GM04504 (cell line): Measurements from ENCODE around the gene GRIN2A.

Experiments used
- DNase-seq: peaks from one replicate; pipeline ENCODE4 v3.0.0-alpha.2; 2012; ENCODE audit warnings: low read depth

GRIN2A gene

GRCh38 chr16:10085078-10085798 lies 97.0 kb downstream of the GRIN2A start:
- no peak for DNase-seq

DNA sequence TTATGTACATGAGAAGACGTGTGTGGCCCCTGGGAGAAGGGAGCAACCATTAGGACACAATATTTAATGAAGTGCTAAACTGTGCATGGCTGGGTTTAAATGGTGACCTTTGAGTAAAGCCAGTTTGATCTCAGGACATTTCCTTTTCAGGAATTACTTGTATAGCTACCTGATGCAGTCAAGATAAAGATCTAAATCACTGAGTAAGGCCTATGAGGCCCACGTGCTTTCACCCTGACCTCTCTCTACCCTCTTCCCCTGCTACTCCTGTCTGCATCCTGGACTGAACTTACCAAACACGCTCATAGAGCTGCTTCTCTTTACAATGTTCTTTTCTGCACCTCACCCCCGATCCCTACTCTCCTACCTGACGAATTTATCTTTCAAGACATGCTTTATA lies 98.9 kb downstream of the GRIN2A start:
- DNase-seq: no peak

- no peak for DNase-seq
These were observed 100.9 kb downstream of the GRIN2A start for GRCh38 chr16:10081201-10081940.

GRCh38 chr16:10080051-10080772 lies 102.0 kb downstream of the GRIN2A start:
- peak; percentile 71 for DNase-seq

DNA sequence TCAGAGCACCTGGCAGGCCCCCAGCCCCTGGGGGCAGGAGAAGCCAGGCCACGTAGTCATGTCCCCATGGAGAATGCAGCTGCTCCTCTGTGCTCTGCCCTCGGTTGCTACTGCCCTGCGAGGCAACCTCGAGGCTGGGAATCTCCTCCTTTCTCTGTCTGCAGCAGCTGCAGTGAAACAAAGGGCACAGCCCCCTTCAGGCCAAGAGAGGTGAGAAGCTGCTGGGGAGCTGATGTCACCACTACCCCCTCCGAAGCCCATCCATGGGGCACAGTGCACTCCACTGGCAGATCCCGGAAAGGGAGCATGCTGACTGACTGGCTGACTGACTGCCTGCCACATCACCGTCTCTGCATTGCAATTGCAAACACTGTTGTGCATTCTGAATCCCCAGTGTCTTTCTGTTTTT lies 103.7 kb downstream of the GRIN2A start:
- DNase-seq: no peak

DNA sequence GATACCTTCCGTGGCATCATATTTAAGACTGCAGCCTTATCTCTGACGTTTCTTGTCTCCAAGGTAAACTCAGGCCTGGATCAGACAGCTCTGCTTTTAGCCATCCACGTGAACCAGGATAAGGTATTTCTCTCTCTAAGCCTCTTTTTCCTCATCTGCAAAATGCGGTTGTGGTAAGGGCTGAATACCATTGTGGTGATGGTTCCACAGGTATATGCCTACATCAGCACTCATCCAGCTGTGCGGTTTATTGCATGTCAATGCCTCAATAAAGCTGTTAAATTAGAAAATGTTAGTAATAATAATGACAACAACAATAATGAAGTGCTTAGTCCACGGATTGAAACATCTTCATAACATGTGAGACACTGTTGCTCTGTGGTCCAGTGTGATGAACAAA lies 104.4 kb downstream of the GRIN2A start:
- DNase-seq: no peak

GRCh38 chr16:10076037-10076436 lies 106.2 kb downstream of the GRIN2A start:
- no peak for DNase-seq

DNA sequence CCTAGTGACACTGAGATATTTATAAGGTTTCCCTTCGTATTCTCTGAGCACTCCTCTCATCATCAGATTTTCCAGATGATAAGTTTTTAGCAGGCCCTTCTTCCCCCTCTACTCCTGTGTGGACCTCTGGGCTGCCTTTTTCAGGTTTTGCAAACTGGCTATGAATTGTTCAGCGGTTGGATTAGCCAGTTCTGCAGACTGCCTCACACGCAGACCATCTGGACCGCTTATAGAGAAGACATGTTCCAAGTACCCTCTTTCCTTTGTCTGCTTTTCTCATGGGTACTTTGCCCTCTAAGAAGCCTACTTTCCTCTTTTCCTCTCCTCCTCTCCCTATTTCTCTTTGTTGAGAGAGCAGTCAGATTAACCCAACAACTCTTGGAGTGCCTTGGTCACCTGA lies 111.6 kb downstream of the GRIN2A start:
- DNase-seq: no peak

DNA sequence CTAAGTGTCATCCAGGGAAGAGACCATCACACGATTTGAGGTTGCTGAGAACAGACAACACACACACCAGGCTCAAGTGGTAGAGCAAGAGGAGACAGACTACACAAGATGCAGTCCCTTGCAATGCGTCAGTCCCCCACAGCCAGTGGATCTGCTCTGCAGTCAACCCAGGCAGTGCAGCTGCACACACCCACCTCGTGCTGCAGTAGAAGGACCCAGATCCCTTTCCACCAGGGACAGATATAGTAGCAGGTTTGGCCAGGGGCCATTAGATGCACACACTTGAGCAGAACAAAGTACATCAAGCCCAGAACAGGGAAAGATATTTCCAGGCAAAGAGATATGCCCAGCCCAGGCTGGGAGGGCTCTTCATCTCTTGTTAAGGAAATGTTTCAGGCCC lies 112.9 kb downstream of the GRIN2A start:
- no peak for DNase-seq

GRCh38 chr16:10067835-10068234 lies 114.4 kb downstream of the GRIN2A start:
- DNase-seq: no peak

DNA sequence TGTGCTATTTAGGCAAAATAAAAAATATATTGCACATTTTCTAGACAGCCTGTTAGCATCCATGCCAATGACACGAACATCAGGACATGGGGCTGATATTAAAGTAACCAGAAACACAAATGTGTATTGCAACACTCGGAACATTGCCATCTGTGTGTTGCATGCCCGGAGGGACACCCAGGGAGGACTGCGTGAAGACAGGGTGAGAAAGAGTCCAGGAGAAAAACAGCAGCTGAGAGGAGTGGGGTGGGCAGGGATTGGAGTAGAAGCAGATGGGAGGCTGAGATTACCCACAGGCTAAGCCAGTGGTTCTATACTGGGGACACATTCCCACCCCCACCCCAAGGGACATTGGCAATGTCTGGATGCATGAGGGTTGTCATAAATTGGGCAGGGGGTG lies 114.8 kb downstream of the GRIN2A start:
- DNase-seq: no peak

GRCh38 chr16:10065019-10065418 lies 117.2 kb downstream of the GRIN2A start:
- no peak for DNase-seq

DNA sequence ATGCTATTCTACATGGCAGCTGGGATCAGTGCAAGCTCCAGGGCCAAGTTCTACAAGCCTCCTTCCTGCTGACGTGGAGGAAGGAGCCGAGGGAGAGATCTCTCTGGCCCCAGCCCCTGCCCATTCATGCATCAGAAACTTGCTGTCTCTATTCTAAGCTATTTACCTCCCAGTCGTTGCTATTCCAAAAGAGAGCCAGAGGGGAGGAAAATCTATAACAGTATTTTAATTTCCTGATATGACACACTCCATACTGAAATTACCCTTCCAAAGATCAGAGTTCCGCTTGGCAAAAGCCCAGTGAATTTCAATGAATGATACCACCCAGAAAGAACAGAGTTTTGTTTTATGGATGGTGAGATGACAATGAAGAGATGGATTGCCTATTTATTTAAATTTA lies 133.4 kb downstream of the GRIN2A start:
- no peak for DNase-seq

GRCh38 chr16:10045947-10046346 lies 136.3 kb downstream of the GRIN2A start:
- DNase-seq: no peak

- no peak for DNase-seq
These were observed 136.9 kb downstream of the GRIN2A start for GRCh38 chr16:10045291-10045775.

DNA sequence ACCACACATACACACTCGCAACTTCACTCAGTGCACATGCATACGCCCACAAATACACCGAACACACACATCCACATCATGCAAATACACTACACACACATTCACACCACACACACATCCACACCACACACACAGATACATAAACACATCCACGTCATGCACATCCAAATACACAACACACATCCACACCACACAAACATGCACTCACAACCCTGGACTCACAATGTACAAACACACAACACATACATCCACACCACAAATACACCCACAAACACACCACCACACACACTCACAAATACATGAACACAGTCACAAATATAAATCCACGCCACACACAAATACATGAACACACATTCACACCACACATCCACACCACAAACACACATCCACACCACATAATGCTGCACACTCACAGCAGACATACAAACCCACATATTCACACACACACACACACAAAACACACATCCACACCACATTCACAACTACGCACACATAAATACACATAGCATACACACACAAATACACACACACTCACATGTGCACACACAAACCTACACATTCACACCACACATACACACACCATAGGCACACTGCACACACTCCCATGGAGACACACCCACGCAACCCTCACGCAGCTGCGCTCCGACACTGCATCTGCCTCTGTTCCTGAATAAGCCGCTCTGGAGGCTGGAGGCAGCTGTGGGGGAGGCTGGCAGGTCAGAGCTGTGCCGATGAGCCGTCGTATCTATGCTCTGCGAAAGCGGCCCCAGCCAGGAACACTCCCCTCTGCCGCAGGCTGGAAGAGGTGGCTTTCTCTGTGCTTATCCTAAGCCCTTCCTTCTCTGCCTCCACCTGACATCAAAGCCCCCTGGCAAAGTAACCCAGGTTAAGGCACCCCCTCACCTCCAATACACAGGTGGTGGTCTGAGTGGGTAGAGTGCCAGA lies 141.8 kb downstream of the GRIN2A start:
- no peak for DNase-seq

DNA sequence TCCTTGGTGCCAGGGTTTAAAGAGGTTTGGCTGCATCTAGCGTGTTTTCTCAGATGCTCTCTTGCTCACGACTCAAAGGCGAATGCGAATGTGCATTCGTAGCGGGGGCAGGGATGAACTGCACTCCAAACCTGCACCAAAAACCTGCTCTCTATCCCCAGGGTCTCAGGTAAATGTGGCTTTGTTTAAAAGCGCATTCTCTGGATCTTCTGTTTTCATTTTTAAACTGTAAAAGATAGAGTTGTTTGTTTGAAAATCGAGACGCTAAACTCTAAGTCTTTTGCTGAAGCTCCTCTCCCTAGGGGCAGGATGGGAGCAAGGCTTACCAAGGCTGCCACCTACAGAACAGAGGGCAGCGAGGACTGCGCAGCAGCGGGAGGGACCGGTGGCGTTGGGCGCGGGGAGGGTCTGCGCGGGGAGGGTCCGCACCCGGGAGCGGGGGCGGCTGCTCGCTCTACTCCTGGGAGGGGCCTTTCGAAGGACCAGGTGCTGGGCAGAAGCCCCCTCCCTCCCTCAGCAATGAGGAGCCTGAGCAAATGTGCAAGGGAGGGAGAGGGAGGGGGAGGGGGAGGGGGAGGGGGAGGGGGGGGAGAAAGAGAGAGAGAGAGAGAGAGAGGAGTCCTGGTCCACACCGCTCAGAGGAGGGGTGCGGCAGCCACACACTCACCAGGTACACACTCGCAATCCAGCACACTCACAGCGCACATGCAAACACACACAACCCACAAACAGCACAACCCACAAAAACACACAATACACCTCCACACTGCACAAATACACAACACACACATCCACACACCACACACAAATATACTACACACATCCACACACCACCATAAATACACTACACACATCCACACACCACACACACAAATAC lies 142.8 kb downstream of the GRIN2A start:
- DNase-seq: no peak

GRCh38 chr16:10037751-10038150 lies 144.5 kb downstream of the GRIN2A start:
- no peak for DNase-seq

DNA sequence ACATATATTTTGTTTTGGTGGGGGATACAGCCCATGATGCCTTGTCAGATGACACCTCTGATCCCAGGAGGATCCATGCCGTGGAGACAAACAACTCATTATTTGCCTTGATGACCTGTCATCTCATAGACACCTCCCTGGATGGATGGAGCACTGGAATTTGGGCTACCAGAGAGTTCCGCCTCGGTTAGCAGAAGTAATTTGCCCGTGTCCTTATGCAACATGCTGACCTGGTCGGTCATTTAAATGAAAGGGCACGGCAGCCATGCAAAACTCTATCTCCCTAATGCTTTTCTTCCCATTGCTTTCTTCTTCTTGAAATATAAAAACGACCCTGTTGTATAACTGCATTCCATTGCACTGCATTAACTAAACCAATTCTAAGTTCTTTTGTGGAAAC lies 145.3 kb downstream of the GRIN2A start:
- DNase-seq: no peak

GRCh38 chr16:10033556-10033955 lies 148.7 kb downstream of the GRIN2A start:
- no peak for DNase-seq

DNA sequence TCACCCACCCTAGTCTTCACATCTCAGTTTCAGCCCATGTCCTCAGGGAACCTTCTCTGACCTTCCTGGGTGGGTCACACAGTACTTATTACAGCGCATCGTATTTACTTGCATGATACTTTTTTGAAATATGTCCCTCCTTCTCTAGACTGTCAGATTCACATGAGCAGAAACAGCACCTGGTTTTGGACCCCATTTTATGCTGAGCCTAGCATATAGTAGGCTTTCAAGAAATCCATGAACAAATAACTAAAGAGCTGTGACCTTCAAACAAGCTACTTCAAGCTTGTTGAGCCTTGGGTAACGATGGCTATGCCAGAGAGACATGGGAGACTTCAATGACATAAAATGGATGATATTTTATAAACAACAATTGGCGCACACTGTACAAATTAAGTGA lies 150.3 kb downstream of the GRIN2A start:
- no peak for DNase-seq
